ENCODE results near the gene FSD1L. TPM values are rescaled to one million over a fixed set of nuclear protein-coding genes. Genes with fewer than 3 reads are reported as not detected.
A peak's percentile ranks its signal among the peaks of the same experiment; 100 is the strongest.

FSD1L gene
- polyA plus RNA-seq, 1 donor, result 14.4 TPM

DNA sequence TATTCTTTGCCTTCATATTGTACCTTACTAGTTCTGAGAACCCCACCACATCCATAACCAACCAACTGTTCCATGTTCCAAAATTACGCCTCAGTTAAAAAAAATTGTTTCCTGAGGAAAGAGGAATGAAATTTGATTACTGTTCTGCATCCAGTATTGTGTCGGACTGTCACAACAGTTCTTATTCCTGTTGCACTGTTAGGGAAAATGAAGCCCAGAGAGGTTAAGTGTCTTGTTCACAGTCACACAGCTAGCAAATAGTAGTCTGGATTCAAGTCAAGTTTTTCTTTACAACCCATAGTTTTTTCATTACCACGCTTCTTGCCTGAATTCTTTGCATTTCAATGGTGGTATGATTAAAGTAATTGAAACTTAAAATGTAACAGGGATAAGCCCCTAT lies 4.4 kb downstream of the FSD1L start:
- no peaks in the 10 kb centered on the region for H3K27me3 ChIP-seq (ENCODE audit: control insufficient read depth, insufficient read depth, low read length)
- 100% methylated on average over 3 of the region's 3 CpGs for WGBS (ENCODE audit: insufficient coverage, low lambda C conversion rate)
- DNase-seq, result no peak
- no peak overlapping the region for H3K27ac ChIP-seq (ENCODE audit: low read length)
- H3K9me3 ChIP-seq (ENCODE audit: control insufficient read depth, low read depth, low read length), result no peaks in the 10 kb centered on the region
- no peak overlapping the region for H3K4me3 ChIP-seq (ENCODE audit: low read length)
- no peaks in the 10 kb centered on the region for H3K36me3 ChIP-seq (ENCODE audit: control insufficient read depth, insufficient read depth, low read length)
- peaks cover 5% of the 10 kb centered on the region for H3K4me1 ChIP-seq (ENCODE audit: control insufficient read depth, insufficient read depth, low read length)

DNA sequence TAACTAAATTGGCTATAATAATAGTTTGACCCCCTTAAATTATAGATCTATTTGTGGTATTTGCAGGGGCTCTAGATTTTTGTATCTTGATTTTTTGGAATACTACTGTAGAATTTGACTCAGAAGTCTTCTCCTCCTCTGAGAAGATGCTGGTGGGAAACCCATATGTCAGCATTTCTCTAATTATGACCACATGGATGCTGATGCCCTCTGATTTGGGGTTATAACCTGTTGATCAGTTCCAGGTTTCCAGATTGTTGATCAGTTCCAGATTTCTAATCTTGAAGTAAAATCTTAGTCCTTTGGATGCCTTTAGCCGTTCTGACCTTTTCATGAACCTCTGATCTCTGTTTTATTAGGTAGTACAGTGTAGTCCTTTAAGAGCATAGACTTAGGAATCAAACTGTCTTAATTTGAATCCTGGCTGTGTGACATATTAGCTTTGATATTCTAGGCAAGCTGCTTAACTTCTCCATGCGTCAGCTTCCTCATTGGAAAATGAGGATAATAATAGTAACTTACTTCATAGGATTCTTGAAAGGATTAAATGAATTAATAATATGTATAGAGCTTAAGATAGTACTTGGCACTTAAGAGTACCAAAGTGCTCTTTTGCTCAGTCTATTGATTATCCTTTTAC lies 8.1 kb downstream of the FSD1L start:
- peaks cover 7% of the 10 kb centered on the region for H3K4me1 ChIP-seq (ENCODE audit: control insufficient read depth, insufficient read depth, low read length)
- H3K9me3 ChIP-seq (ENCODE audit: control insufficient read depth, low read depth, low read length), result peaks cover 9% of the 10 kb centered on the region
- WGBS (ENCODE audit: insufficient coverage, low lambda C conversion rate), result 100% methylated on average over 1 of the region's 2 CpGs

DNA sequence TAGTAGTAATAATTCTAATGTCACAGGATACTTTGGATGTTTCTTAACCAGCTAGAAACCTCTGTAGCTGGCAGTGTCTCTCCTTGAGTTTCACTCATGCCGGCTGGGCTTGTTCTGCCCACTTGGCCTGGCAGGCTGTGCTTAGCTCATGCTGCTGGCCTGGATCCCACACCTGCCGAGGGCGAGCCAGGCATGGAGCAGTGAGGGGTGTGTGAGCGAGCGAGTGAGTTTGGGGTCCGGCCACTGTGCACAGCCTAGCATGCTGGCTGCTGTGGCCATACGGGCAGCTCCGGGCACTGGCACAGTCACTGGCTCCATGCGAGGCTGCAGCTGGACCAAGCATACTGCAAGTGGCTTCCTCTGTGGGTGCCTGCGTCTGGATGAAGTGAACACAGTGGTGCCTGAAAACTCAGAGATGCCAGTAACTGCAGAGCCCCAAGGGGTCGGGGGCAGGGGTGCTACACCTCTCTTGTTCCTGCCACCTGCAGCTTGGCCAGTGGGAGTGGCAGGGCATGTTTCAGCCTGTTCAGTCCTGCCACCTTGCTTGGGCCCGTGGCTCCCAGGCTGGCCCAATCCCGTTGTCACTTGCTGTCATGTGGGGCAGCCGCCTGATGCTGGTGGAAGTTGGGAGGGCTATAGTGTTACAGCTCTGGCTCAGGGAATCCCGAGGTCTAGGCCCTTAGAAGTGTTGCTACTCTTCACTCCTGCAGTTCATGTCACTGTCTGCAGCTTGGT lies 9.9 kb downstream of the FSD1L start:
- peaks cover 7% of the 10 kb centered on the region for H3K4me1 ChIP-seq (ENCODE audit: control insufficient read depth, insufficient read depth, low read length)
- H3K4me3 ChIP-seq (ENCODE audit: low read length), result no peak overlapping the region
- H3K27me3 ChIP-seq (ENCODE audit: control insufficient read depth, insufficient read depth, low read length), result no peaks in the 10 kb centered on the region
- H3K9me3 ChIP-seq (ENCODE audit: control insufficient read depth, low read depth, low read length), result peaks cover 9% of the 10 kb centered on the region
- WGBS (ENCODE audit: insufficient coverage, low lambda C conversion rate), result no CpG with 5 or more reads among the region's 15 CpGs
- H3K27ac ChIP-seq (ENCODE audit: low read length), result no peak overlapping the region
- peaks cover 2% of the 10 kb centered on the region for H3K36me3 ChIP-seq (ENCODE audit: control insufficient read depth, insufficient read depth, low read length)
- DNase-seq, result no peak

More for the DNA sequence above, 8.1 kb downstream of the FSD1L start:
- DNase-seq, result no peak
- Histone ChIP-seq H3K4me3 (ENCODE audit: low read length) (no peak overlapping the region), H3K27ac (ENCODE audit: low read length) (no peak overlapping the region), H3K36me3 (ENCODE audit: control insufficient read depth, insufficient read depth, low read length) (peaks cover 2% of the 10 kb centered on the region), H3K27me3 (ENCODE audit: control insufficient read depth, insufficient read depth, low read length) (no peaks in the 10 kb centered on the region)

DNA sequence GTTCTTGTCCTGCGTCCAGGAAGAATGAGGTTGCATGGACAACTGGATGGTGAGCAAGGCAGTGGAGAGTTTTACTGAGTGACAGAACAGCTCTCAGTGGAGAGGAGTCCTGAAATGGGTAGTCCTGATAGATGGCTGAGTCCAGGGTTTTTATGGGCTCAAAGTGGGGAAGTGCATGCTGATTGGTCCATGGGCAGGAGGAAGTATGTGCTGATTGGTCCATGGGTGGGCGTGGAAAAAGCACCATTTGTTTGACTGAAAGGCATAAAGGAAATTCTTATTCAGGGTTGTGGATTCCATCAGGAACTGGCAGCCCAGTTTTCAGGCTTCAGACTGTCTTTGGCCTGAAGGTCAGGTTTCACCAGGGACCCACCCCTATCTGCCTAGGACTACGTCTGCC lies 10.6 kb downstream of the FSD1L start:
- H3K36me3 ChIP-seq (ENCODE audit: control insufficient read depth, insufficient read depth, low read length), result peaks cover 2% of the 10 kb centered on the region
- no peak overlapping the region for H3K4me3 ChIP-seq (ENCODE audit: low read length)
- H3K27ac ChIP-seq (ENCODE audit: low read length), result no peak overlapping the region
- H3K4me1 ChIP-seq (ENCODE audit: control insufficient read depth, insufficient read depth, low read length), result peaks cover 7% of the 10 kb centered on the region
- peaks cover 9% of the 10 kb centered on the region for H3K9me3 ChIP-seq (ENCODE audit: control insufficient read depth, low read depth, low read length)
- H3K27me3 ChIP-seq (ENCODE audit: control insufficient read depth, insufficient read depth, low read length), result no peaks in the 10 kb centered on the region
- no CpG with 5 or more reads among the region's 3 CpGs for WGBS (ENCODE audit: insufficient coverage, low lambda C conversion rate)
- no peak for DNase-seq

DNA sequence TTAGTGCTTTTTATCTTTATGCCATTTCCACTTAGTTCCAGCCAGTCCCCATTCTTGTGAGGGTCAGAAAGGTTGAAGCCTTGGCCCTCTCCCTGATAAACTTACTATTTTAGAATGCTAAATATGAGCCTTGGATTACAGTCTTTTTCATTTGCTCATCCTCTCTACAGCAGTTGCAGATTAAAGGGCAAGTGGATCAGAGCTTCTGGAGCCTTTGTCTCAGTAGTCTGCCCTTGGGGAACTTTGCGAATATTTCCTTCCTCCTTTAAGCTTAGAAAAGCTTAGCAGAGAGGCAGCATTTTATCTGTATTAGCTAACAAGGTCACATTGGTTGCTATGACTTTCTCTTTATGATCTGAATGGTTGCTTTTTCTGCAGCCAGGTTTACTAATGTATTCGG lies 11.5 kb downstream of the FSD1L start:
- H3K36me3 ChIP-seq (ENCODE audit: control insufficient read depth, insufficient read depth, low read length), result peaks cover 2% of the 10 kb centered on the region
- peaks cover 9% of the 10 kb centered on the region for H3K9me3 ChIP-seq (ENCODE audit: control insufficient read depth, low read depth, low read length)
- H3K27ac ChIP-seq (ENCODE audit: low read length), result no peak overlapping the region
- peak in 1 of 2 donors; percentile 45 for DNase-seq
- peaks cover 7% of the 10 kb centered on the region for H3K4me1 ChIP-seq (ENCODE audit: control insufficient read depth, insufficient read depth, low read length)
- no CpG with 5 or more reads among the region's 2 CpGs for WGBS (ENCODE audit: insufficient coverage, low lambda C conversion rate)
- no peaks in the 10 kb centered on the region for H3K27me3 ChIP-seq (ENCODE audit: control insufficient read depth, insufficient read depth, low read length)
- H3K4me3 ChIP-seq (ENCODE audit: low read length), result no peak overlapping the region

DNA sequence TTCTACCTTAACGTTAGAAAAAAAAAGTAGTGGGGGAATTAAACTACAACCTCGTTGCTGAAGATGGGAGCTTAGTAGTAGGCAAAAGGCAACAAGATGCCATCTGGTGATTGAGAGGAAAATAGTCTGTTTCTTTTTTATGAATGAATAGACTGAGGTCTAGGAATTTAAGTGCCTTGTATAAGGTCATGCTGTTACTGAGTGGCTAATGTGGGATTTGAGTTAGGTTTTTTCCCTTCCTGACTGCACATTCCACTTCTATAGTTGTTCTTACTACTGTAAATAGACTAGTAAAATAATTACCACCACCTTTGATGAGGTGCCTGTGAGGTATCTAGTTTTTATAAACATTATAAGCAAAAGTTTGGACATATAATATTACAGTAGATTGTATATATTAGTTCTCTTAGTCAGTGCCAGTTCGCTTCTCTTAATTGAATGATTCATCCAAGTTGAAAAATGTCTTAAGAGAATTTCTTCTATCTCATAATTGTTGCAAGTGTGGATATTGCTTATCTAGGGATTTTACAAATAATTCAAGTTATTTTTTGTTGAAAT lies 19.1 kb downstream of the FSD1L start:
- Histone ChIP-seq H3K27ac (ENCODE audit: low read length) (no peak overlapping the region), H3K9me3 (ENCODE audit: control insufficient read depth, low read depth, low read length) (no peaks in the 10 kb centered on the region), H3K36me3 (ENCODE audit: control insufficient read depth, insufficient read depth, low read length) (peaks cover 12% of the 10 kb centered on the region), H3K4me3 (ENCODE audit: low read length) (no peak overlapping the region), H3K27me3 (ENCODE audit: control insufficient read depth, insufficient read depth, low read length) (no peaks in the 10 kb centered on the region), H3K4me1 (ENCODE audit: control insufficient read depth, insufficient read depth, low read length) (no peaks in the 10 kb centered on the region)
- DNase-seq, result no peak
- WGBS (ENCODE audit: insufficient coverage, low lambda C conversion rate), result 80% methylated on average over 1 of the region's 3 CpGs

DNA sequence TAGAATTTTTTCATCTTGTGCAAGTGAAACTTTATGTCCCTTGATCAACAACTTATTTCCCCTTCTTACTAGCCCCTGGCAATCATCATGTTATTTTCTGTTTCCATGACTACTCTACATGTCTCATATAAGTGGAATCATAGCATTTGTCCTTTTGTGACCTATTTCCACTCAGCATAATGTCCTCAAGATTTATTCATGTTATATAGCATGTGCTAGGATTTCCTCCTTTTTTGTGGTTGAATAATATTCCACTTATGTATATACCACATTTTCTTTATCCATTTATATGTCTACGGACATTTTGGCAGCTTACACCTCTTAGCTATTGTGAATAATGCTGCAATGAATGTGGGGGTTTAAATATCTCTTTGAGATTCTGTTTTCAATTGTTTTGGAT lies 21.0 kb downstream of the FSD1L start:
- no peak for DNase-seq
- H3K27ac ChIP-seq (ENCODE audit: low read length), result no peak overlapping the region
- H3K27me3 ChIP-seq (ENCODE audit: control insufficient read depth, insufficient read depth, low read length), result no peaks in the 10 kb centered on the region
- H3K36me3 ChIP-seq (ENCODE audit: control insufficient read depth, insufficient read depth, low read length), result peaks cover 12% of the 10 kb centered on the region
- WGBS (ENCODE audit: insufficient coverage, low lambda C conversion rate), result no CpG with 5 or more reads among the region's 1 CpG
- H3K4me3 ChIP-seq (ENCODE audit: low read length), result no peak overlapping the region
- H3K4me1 ChIP-seq (ENCODE audit: control insufficient read depth, insufficient read depth, low read length), result no peaks in the 10 kb centered on the region
- H3K9me3 ChIP-seq (ENCODE audit: control insufficient read depth, low read depth, low read length), result no peaks in the 10 kb centered on the region

DNA sequence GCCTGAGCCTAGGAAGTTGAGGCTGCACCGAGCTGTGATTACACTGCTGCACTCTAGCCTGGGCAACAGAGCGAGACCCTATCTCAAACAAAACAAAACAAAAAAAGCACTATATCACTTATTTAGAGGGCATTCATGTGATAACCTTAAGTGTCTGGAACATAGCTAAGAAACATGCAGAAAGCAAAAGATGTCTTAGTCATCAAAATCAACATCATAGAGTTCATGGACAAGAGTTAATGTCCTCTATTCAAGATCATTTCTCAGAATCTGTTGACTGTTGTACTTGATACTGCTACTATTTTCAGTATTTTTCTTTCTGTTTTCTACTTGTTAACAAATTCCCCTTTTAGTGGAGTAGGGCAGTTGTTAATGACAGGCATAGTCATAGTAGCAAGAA lies 25.4 kb downstream of the FSD1L start:
- no peak overlapping the region for H3K4me3 ChIP-seq (ENCODE audit: low read length)
- WGBS (ENCODE audit: insufficient coverage, low lambda C conversion rate), result no CpG with 5 or more reads among the region's 2 CpGs
- peaks cover 5% of the 10 kb centered on the region for H3K36me3 ChIP-seq (ENCODE audit: control insufficient read depth, insufficient read depth, low read length)
- no peaks in the 10 kb centered on the region for H3K4me1 ChIP-seq (ENCODE audit: control insufficient read depth, insufficient read depth, low read length)
- no peaks in the 10 kb centered on the region for H3K9me3 ChIP-seq (ENCODE audit: control insufficient read depth, low read depth, low read length)
- DNase-seq, result no peak
- no peaks in the 10 kb centered on the region for H3K27me3 ChIP-seq (ENCODE audit: control insufficient read depth, insufficient read depth, low read length)
- H3K27ac ChIP-seq (ENCODE audit: low read length), result no peak overlapping the region

DNA sequence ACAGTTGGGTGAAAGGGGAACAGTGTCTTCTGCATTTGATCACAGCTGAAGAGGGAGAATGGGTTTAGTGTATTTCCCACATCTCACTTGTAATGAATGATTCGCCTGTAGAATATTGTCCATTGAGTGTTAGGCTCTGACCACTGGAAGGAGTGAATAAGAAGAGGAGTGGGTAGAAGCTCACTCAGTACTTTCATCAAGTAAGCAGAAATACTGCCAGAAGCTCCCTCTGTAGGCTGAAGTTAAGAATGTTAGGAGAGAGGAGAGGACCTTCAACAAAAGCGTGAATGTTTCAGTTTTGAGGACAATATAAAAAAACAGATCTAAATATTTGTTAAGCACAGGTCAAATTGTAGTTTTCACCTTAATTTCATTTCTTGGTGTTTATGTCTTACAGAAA lies 27.5 kb downstream of the FSD1L start:
- Histone ChIP-seq H3K9me3 (ENCODE audit: control insufficient read depth, low read depth, low read length) (no peaks in the 10 kb centered on the region), H3K36me3 (ENCODE audit: control insufficient read depth, insufficient read depth, low read length) (peaks cover 5% of the 10 kb centered on the region), H3K4me1 (ENCODE audit: control insufficient read depth, insufficient read depth, low read length) (no peaks in the 10 kb centered on the region), H3K4me3 (ENCODE audit: low read length) (no peak overlapping the region), H3K27me3 (ENCODE audit: control insufficient read depth, insufficient read depth, low read length) (no peaks in the 10 kb centered on the region), H3K27ac (ENCODE audit: low read length) (no peak overlapping the region)
- WGBS (ENCODE audit: insufficient coverage, low lambda C conversion rate), result 67% methylated on average over 1 of the region's 2 CpGs
- DNase-seq, result peak; percentile 8 to 14

DNA sequence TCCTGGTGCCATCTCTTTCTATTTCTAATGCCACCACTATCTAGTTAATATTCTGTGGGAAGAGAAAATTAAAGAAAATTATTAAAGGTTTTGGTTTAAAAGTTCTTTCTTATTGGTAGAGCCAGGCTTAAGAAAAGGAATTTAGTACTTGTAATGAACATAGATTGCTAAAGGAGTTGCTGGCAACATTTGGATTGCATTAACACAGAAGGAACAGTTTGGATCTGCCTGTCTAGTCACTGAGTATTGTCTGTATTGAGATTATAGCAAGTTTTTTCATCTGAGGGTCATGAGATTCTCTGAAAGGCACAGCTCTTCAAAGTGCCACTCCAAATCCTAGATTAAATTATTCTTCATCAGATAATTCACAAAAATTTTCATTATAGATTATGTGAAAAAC lies 32.0 kb downstream of the FSD1L start:
- H3K4me3 ChIP-seq (ENCODE audit: low read length), result no peak overlapping the region
- no peak overlapping the region for H3K27ac ChIP-seq (ENCODE audit: low read length)
- H3K9me3 ChIP-seq (ENCODE audit: control insufficient read depth, low read depth, low read length), result no peaks in the 10 kb centered on the region
- DNase-seq, result no peak
- no peaks in the 10 kb centered on the region for H3K4me1 ChIP-seq (ENCODE audit: control insufficient read depth, insufficient read depth, low read length)
- no peaks in the 10 kb centered on the region for H3K36me3 ChIP-seq (ENCODE audit: control insufficient read depth, insufficient read depth, low read length)
- H3K27me3 ChIP-seq (ENCODE audit: control insufficient read depth, insufficient read depth, low read length), result no peaks in the 10 kb centered on the region

DNA sequence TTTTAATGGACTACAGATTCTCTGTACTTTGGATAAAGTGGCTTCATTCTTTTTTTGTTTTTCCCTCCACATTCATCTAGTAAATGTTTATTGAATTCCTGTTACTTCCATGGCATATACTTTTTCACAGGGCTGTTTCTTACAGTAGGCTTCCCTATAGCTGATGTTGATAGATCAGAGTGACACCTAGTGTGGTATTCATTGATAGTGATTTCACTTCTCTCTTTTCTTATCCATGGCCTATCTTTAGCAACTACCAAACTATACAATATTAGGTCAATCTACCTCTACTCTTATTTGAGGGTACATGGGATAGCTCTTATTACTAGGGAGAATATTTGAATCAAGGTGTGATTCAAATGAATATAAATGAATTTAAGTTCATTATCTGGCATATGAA lies 35.8 kb downstream of the FSD1L start:
- DNase-seq, result no peak
- Histone ChIP-seq H3K4me1 (ENCODE audit: control insufficient read depth, insufficient read depth, low read length) (no peaks in the 10 kb centered on the region), H3K27ac (ENCODE audit: low read length) (no peak overlapping the region), H3K36me3 (ENCODE audit: control insufficient read depth, insufficient read depth, low read length) (peaks cover 3% of the 10 kb centered on the region), H3K27me3 (ENCODE audit: control insufficient read depth, insufficient read depth, low read length) (no peaks in the 10 kb centered on the region), H3K4me3 (ENCODE audit: low read length) (no peak overlapping the region), H3K9me3 (ENCODE audit: control insufficient read depth, low read depth, low read length) (no peaks in the 10 kb centered on the region)
